GM21526 (cell line): ENCODE data around the gene TRPM3.

Source experiments
- ATAC-seq: cut with Tn5 transposase; IDR thresholded peaks from one replicate; pipeline ENCODE4 v1.9.1; 2021; ENCODE audit warnings: moderate library complexity; ENCODE audit not compliant: unreplicated experiment, low FRiP score

The TRPM3 gene

DNA sequence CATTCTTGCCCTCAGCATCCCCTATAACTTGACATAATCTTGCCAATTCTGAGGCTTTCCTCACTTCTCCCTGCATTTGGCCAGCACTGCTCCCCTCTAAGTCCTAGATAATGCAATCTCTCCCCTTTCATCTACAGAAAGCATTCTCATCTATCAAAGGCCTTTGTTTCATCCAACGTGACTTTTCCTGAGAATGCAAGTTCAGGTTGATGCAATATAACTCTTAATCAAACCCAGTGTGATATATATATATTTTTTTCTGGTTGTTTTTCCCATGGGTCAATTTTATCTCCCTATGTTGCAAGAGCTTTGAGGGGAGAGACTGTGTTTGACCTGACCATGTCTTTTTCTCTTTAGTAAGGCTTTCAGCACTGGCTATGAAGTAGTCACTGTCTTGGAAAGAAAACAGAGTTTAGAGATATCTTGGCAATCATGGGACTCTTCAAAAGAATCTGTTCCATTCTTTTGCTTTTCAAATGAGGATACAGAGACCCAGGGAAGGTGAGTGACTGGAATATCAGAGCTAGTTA is 268.6 kb downstream of the TRPM3 start:
- no peak for ATAC-seq

DNA sequence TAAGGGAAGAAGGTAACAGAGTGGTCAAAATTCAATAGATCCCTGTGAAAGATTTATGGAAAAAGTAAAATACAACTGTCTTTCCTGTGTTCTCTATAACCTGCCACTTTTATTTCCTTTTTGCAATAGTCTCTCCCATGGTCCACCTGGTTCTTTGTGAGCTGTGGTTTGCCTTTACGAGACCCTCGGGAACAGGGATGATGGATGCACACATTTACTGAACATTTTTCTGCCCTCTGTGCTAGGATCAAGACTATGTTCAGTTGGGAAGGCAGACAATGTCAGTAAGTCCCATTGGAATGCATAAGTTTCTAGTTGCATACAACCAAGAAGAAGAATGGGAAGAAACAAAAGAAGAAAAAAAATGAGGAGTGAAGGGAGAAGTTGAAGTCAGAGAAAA is 281.2 kb downstream of the TRPM3 start:
- no peak for ATAC-seq

DNA sequence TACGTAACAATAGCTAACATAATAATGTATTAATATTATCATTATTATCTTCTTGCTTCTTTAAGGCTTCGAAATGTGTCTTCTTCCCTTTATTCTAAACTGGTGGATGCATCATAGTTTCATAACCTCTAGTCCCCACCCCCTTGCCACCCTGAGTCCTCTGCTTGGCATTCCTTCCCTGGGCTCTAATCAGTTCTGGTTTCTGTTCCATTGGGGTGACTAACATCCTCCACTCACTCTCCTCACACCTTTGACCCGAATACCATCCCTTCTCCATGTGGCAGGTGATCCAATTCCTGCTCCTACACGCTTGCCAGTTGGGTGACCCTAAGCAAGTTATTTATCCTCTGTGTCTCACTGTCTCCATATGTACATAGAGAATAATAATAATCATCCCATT is 286.1 kb downstream of the TRPM3 start:
- ATAC-seq: no peak

DNA sequence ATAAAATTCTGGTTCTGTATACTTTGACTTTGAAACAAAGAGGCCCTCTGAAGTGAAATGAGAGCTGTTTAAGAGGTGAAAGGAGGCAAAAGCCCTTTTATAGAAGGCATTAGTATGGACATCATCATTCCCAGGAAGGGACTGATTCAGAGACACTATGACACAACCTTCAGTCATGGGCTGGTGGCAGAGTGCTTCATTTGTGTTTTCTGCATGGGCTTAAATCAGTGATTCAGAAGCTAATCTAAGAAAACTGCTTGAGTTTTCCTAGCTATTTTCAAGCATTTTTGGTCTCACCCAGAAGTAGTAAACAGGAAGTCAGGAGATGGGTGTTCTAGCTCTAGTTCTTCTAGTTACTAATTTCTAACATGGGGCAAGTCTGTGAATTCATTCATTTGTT is 288.9 kb downstream of the TRPM3 start:
- ATAC-seq: no peak

DNA sequence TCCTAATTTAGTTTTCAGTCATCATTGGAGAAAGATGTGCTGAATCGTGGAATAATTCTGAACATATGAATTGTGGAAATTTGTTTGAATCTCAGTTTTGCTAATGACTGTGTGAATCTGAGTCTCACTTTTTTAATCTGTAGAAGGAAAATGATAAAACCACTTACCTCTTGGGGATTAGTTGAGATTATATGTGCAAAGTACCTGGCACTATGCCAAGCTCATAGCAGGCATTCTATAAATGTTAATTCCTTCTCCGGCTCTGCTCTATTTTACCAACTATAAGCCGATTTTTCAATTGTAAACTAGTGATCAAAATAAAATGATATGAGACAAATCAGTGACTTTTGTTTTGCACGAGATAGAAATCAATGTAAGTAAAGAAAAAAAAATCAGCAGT is 290.8 kb downstream of the TRPM3 start:
- no peak for ATAC-seq

DNA sequence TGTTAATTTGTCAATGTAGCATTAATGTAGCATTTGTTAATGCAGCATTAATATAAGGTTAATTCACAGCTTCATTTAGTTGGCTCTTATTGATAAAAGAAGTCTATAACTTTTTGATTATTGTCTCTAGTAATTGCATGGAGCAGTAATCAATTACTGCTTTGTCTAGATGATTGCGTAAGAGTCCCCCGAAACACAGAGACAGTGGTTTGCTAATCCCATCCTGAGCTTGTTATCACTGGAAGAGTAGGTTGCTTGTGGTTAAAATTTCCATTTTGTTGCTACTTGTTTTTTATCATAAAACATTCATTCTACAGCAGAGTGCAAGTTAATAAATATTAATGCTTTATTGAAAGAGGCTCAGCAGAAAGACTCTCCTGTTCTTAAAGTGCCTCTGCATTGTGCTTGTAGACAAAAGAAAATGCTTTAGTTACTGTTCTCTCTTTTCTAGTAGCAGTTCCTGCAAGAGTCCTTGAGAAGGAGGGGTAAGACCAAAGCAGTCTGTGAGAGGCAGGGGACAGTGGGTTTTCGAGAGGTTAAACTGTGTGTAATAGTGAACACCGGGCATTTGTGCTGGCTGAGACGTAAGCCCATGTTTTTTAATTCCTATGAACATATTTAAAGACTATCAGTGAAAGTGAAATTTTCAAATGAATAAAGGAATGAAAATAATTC is 291.7 kb downstream of the TRPM3 start:
- ATAC-seq: no peak

DNA sequence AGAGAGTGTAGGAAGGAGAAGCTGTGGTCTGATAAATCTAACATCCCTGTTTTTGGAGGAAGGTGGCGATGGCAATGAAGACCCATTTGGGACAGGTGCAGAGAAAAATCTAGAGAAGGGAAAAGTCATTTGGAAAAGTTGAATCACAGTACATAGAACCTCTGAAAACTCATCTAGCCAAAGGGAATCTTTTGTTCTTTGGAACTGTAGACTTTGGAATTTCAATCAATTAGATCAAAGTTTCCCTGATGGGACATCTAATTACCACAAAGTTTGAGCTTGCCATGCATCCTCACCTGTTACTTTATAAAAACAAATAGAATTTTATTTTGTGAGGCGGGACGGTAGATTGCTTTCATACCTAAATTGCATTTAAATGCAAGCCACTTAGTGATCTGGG is 294.9 kb downstream of the TRPM3 start:
- ATAC-seq: no peak

DNA sequence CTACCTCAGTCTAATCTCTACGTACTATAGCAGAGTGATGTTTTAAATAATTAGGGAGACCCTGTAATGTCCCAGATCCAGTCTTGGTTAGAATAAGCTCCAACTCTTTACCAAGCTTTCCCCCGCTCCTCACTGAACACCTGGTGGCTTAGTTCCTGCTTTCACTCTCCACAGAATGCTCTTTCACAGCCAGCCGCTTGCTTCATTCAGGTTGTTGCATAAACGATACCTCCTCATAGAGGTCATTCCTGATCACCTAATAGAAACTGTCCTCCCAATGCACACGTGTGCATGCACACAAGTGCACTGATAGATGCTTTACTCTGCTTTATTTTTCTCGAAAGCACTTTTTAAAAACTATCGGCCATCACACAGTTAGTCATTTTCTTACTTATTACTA is 298.1 kb downstream of the TRPM3 start:
- ATAC-seq: no peak

DNA sequence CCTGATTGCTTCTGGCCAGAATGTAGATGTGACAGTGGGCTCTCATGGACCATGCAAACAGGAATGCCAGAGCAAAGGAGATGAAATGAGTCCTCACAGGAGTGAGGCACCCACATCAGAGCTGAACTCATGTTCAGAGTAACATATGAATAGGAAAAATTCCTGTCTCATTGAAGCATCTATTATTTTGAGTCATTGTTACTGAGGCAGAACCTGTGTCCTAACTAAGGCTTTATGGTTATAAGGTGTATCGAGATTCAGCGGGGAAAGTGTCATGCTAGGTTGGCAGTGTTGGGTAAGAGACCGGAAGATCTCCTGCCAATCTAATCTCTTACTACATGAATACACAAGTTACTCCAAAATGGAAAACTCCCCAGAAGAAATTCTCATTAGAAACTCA is 304.1 kb downstream of the TRPM3 start:
- ATAC-seq: no peak

DNA sequence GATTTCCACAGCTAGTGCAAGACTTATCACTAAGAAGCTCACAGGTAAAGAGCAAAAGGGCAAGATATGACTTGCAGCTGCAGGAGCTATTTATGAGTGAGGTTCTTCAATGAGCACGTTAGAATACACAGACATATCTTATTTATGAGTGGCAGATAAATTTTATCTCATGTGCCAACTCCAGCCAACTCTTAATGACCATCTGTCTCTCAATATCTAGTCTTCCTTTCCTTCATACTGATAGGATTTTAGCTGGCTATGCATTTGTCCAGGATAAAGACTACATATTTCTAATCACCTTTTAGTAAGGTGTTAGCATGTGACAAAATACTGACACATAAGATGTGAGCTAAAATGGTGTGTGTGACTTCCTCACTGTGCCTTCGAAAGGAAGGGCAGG is 304.5 kb downstream of the TRPM3 start:
- ATAC-seq: no peak

DNA sequence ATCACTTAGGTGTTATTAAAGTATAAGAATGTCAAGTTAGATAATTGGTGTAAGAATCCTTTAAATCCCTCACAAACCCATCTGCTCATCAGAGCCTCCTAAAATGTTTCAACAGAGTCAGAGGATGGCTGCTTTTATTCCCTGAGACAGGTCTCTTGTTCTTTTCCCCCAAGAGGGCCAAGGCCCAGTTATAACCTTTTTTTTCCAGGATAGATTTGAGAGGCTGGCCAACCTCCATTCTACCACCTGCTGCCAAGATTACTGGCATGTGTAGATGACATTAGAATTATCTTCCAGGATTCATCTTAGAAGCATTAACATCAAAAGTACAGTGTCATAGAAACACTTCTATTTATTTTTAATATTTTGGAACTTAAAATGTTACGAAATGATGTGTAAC is 305.1 kb downstream of the TRPM3 start:
- no peak for ATAC-seq

DNA sequence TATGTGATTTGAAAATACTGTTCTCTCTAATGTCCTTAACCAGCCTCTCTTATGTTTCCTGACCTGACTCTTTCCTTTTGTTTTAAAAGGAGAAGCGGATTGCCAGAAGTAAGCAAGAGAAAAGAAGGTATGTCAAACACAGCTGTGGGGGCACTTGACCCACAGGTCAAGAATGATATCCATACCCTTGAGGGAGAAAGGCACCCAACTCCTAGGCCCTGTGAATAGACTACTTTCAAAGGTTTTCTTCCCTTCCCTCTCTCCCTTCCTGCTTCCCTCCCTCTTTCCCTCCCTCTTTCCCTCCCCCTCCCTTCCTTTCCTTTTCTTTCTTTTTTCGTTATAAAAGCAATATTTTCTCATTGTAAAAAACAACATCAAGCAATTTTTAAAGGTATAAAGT is 306.8 kb downstream of the TRPM3 start:
- ATAC-seq: no peak

DNA sequence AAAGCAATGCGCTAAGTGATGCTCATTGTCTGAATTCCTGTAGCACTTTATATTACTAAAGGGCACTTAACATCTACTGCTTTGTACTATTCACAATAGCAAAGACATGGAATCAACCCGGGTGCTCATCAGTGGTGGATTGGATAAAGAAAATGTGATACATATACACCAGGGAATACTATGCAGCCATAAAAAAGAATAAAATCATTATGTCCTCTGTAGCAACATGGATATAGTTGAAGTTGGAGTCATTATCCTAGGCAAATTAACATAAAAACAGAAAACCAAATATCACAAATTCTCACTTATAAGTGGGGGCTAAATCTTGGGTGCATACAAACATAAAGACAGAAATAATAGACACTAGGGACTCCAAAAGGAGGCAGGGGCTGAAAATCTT is 308.3 kb downstream of the TRPM3 start:
- ATAC-seq: no peak

DNA sequence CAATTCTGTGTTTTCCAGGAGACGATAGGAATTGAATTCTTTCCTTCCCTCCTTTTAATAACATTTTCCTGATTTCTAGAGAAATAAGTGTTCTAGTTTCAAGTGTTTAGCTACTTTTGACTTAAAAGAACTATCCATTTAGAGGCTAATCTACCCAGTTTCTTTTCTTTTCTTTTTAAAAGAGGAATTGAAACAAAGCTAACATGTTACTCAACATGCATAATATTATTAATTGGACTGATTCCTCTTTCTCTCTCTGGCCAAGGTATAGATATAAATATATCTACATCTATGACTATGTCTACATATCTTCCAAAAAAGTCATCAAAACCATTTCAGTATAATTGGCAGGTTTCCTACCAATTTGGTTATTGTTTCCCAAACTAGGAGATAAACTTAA is 309.8 kb downstream of the TRPM3 start:
- ATAC-seq: peak; percentile 63

DNA sequence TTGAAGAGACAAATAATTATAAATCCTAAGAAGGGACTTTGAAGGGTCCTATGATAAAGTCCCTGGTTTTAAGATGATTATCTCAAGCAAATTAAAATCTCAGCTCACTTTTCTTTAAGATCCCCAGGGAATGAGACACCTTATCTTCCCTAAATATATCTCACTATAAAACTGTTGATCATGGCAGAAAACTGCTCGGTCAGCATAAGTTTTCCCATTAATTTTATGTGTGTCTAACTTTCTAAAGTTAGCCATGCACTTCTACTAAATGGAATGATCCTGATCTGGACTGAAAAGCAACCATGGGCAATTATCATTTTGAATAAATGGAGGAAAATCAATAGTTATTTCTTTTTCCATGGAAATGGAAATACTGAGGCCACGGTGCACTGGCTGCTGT is 314.5 kb downstream of the TRPM3 start:
- no peak for ATAC-seq

DNA sequence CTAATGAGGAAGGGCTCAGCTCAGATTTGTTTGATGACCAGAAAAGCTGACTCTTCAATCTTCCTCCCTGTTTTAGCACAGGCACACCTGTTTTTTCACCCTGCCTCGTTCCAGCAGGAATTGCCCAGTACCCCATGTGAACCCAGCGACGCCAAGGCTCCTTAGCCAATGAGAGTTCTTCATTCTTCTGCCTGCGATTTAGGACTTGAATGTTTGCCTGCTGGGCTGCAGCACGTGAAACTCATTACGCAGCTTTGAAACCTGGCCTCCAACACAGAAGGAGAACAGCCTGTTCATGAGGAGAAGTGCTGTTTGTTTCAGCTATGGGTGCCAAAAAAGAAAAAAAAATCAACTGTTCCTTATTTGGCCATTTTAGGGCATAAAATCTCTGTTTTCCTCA is 315.5 kb downstream of the TRPM3 start:
- ATAC-seq: no peak

DNA sequence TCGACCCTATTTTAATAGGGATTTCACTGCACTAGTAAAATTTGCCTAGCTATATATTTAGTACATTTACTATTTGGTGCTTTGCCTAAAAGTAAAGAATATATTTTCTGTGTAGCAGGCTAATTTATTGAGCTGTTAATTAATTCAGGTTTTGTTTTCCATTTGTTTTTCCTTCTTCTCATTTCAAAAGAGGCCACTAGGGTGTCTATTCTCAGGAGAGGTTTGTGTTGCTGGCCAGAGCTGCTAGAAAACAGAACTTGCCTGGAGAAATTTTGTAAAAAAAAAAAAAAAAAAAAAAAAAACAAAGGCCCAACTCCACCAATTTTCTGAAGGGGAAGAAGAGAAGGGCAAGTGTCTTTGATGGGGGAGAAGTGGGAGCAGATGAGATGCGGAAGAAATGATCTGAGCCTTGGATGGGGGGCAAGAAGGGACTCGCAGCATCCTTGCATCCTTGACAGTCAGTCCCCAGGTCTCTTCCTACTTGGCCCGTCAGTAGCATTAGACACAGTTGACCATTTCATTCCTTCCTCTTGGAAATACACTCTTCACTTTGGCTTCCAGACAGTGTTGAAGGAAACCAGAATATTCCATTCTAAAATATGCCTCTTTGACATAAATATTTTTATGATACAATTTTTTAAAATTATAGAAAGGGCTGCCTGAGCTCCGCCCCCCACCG is 318.5 kb downstream of the TRPM3 start:
- ATAC-seq: no peak

DNA sequence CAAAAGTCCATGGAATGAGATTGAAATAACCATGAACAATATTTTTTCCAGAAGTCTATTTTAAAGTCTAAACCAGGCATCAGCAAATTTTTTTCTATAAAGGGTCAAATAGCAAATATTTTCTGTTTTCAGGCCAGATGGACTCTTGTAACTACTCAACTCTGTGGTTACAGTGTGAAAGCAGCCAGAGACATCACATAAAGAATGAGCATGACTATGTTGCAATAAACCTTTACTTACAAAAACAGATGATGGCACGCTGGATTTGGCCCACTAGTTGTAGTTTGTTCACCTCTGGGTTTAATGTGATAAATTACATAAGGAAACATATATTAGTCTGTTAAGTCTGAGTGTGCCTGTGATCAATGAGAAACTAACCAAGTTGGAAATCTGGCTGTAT is 319.2 kb downstream of the TRPM3 start:
- ATAC-seq: no peak

DNA sequence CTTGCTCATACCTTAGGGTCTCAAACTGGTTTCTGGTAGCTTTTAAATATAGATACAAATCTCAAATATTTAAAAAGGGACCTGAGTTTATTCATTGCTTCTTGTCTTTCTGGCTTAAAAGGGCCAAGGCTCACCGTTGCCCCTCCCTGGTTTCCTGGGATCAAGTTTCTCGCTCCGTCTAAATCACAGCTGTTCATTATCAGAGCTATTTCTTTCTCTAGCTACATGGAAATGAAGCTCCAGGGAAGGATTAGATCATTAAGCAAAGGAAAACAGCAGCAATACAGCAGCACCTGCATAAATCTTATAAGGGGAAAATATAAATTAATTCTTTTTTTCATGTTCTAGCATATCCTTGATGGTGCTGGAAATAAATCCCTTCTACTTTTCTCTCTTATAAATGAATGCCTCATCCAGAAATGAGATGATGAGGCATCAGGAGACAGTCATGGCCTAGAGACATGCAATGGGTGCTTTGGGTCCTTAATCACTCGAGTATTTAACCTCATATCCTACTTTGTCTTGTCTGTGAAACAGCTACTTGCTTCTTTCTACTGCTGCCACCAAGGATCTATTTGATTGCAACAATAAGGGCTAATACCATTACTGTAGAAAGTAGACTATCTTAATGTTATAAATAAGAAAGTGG is 320.1 kb downstream of the TRPM3 start:
- ATAC-seq: no peak

DNA sequence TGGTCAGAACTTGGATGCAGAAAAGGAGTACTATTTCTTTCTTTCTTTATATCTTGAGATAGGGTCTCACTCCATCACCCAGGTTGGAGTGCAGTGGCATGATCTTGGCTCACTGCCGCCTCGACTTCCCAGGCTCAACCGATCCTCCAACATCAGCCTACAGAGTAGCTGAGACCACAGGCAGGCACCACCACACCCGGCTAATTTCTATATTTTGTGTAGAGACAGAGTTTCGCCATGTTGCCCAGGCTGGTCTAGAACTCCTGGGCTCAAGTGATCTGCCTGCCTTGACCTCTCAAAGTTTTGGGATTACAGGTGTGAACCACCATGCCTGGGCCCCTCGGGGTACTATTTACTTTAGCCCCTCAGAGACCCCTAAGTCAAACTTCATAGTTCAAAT is 323.4 kb downstream of the TRPM3 start:
- no peak for ATAC-seq

DNA sequence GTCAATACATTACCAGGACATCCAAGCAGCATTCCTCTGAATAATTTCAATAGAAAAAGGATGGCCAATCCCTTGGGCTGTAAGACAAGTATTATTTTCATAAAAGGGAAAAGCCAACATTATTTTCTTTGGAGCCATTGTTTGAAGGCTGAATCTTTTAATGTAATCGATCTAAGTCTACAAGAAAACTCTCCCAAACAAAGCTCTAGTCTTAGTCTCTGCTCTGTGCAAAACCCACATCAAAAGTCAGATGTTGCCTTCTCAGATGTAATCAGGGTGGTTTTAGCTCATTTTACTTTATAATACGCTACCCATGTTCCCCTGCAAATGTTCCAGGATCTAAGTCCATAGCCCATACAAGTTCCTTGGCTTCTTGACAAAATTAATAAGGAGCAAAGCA is 325.6 kb downstream of the TRPM3 start:
- ATAC-seq: no peak

DNA sequence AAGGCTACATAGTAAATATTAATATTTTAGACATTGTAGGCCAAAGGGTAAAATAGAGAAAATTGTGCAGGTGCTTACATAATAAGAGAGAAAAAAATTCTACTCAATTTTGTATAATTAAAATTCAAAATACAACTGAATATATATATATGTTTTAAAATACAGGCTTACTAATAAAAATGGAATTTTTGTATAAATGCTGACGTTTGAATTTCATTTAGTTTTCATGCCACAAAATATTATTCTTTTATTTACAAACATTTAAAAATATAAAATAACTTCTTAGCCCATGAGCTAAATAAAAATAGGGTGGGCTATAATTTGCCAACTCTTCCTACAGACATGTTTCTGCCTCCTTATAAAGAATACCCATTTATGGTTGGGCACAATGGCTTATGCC is 328.6 kb downstream of the TRPM3 start:
- ATAC-seq: no peak
